HepG2 (cell line): ENCODE results near the gene NDUFB8. TPM values are rescaled to one million over a fixed set of nuclear protein-coding genes. Genes with fewer than 3 reads are reported as not detected.

Source experiments
- ATAC-seq: fragments of 200-7000 bp; cut with Tn5 transposase; 3 replicates; pipeline ENCODE4 v1.9.1; 2020; ENCODE audit warnings: mild to moderate bottlenecking, moderate library complexity
- BruUV-seq: library from RNA; stranded (reverse); fragments of 400-500 nt; replicated peaks from 2 replicates; lab custom pipeline; 2021; lab: Mats Ljungman, UMichigan
- CTCF ChIA-PET: fragments of 300-600 bp; formaldehyde crosslinking; extraction: SDS; loops from one replicate; lab custom pipeline; 2021; ENCODE audit warnings: low total read pairs, inconsistent platforms, low intra/inter-chr PET ratio; lab: Yijun Ruan, JAX
- POLR2A ChIA-PET: fragments of 350-600 bp; sonication (Branson Sonifier 250); formaldehyde crosslinking; loops from one replicate; lab custom pipeline; 2020; ENCODE audit warnings: antibody characterized with exemption, inconsistent platforms; lab: Yijun Ruan, JAX
- DNase-seq: peaks from one replicate; pipeline ENCODE4 v3.0.0-alpha.2; 2015; ENCODE audit warnings: low spot score
- FAIRE-seq: peaks from 3 replicates; lab custom pipeline; 2011; peaks lifted over from hg19 to GRCh38; lab: Jason Lieb, UNC
- H2AFZ ChIP-seq: one replicate; pipeline ENCODE4 v1.6.1; 2011; ENCODE audit warnings: low read length, inconsistent platforms
- H3K27ac ChIP-seq: fragments of 300-600 bp; 3 replicates; pipeline ENCODE4 v1.8.0; 2011; ENCODE audit warnings: mixed run types, mild to moderate bottlenecking, mixed read lengths, low read length, inconsistent platforms; ENCODE audit not compliant: insufficient read depth; ENCODE audit errors: extremely low read length
- H3K27me3 ChIP-seq, 2 experiments: fragments of 200-600 bp in 1 of 2; 2 replicates in 1 of 2; 3 replicates in 1 of 2; pipeline versions ENCODE4 v1.6.0 to v1.8.0; 2011; ENCODE audit warnings: low read length in 2 of 2, mild to moderate bottlenecking in 2 of 2, moderate library complexity in 2 of 2, inconsistent platforms in 1 of 2; ENCODE audit not compliant: insufficient read depth in 2 of 2, control insufficient read depth in 1 of 2
- H3K36me3 ChIP-seq, 2 experiments: fragments of 200-600 bp in 1 of 2; replicated peaks in 1 of 2; 2 replicates in 1 of 2; 3 replicates in 1 of 2; pipeline versions ENCODE4 v1.5.1 to v1.8.0; 2011; ENCODE audit warnings: low read length in 2 of 2, inconsistent platforms in 1 of 2; ENCODE audit not compliant: insufficient read depth in 2 of 2, control insufficient read depth in 1 of 2
- H3K4me1 ChIP-seq: 2 replicates; pipeline ENCODE4 v1.5.1; 2012; ENCODE audit warnings: low read length, inconsistent platforms; ENCODE audit not compliant: insufficient read depth
- H3K4me2 ChIP-seq: 2 replicates; pipeline ENCODE4 v1.6.0; 2011; ENCODE audit warnings: low read depth, low read length, inconsistent platforms
- H3K4me3 ChIP-seq, 3 experiments: fragments of 200-600 bp in 1 of 3; sonication (generic), shearing (Covaris generic) in 1 of 3; replicated peaks in 1 of 3; 2 replicates each; pipeline ENCODE4 v1.5.1; 2011 to 2016; ENCODE audit warnings: low read length in 3 of 3, inconsistent platforms in 2 of 3, low read depth in 2 of 3, mild to moderate bottlenecking in 2 of 3, control low read depth in 1 of 3, mixed read lengths in 1 of 3; ENCODE audit not compliant: insufficient read depth in 1 of 3
- H3K79me2 ChIP-seq: one replicate; pipeline ENCODE4 v1.6.1; 2011; ENCODE audit warnings: low read length, inconsistent platforms; ENCODE audit not compliant: insufficient read depth
- H3K9ac ChIP-seq: 2 replicates; pipeline ENCODE4 v1.6.0; 2011; ENCODE audit warnings: mild to moderate bottlenecking, low read depth, low read length, inconsistent platforms; ENCODE audit not compliant: insufficient read depth
- H3K9me3 ChIP-seq: 2 replicates; pipeline ENCODE4 v1.5.1; 2012; ENCODE audit warnings: mild to moderate bottlenecking, low read length
- H4K20me1 ChIP-seq: 2 replicates; pipeline ENCODE4 v1.6.0; 2011; ENCODE audit warnings: inconsistent platforms, mild to moderate bottlenecking, low read length, moderate library complexity; ENCODE audit not compliant: insufficient read depth
- ARNTL ChIP-seq: sonication (generic); formaldehyde crosslinking; IDR thresholded peaks from 2 replicates; pipeline ENCODE4 v1.4.0; 2020; ENCODE audit warnings: mild to moderate bottlenecking, missing genetic modification reagents
- HNF4A ChIP-seq: sonication (generic); formaldehyde crosslinking; IDR thresholded peaks from 2 replicates; pipeline ENCODE4 v1.4.0; 2020; ENCODE audit warnings: missing genetic modification reagents
- KDM5A ChIP-seq: fragments of 200-600 bp; sonication (generic); IDR thresholded peaks from 2 replicates; pipeline ENCODE4 v1.7.0; 2018; ENCODE audit warnings: antibody characterized with exemption, mild to moderate bottlenecking, low read length, borderline replicate concordance
- SALL1 ChIP-seq: sonication (generic); formaldehyde crosslinking; IDR thresholded peaks from 2 replicates; pipeline ENCODE4 v1.8.0; 2022; ENCODE audit warnings: mild to moderate bottlenecking, missing genetic modification reagents
- ZNF569 ChIP-seq: sonication (generic); formaldehyde crosslinking; IDR thresholded peaks from 2 replicates; pipeline ENCODE4 v1.5.0; 2020; ENCODE audit warnings: mild to moderate bottlenecking, missing genetic modification reagents, moderate library complexity, borderline replicate concordance
- WGBS: methylation state at CpG from one replicate; pipeline ENCODE4 v1.1.6; 2017; ENCODE audit warnings: low lambda C conversion rate; 5-methylcytosine and 5-hydroxymethylcytosine counted together
- in situ Hi-C: cut with HindIII; loops from 2 replicates; pipeline ENCODE4 v1.10.0; 2017; ENCODE audit warnings: low pct_unique_long_range_greater_than_20kb; ENCODE audit not compliant: extremely low pct_ligation_motif_present
- intact Hi-C: fragments of 100-400 bp; cut with micrococcal nuclease; formaldehyde crosslinking; loops from one replicate; pipeline ENCODE4 v1.10.0; 2022; ENCODE audit not compliant: unreplicated experiment
- polyA plus RNA-seq, 8 experiments: library from polyadenylated mRNA; depleted of rRNA in 3 of 8; stranded (reverse) in 7 of 8; unstranded in 1 of 8; fragments of >200 nt; fragmentation: Illumina TruSeq in 4 of 8; extraction: Trizol in 4 of 8; gene quantifications; 2 replicates each; pipeline versions ENCODE4 v1.2.1 to v1.2.3, GENCODE V29; 2011 to 2016; ENCODE audit warnings: low read depth in 4 of 8, missing spikeins in 1 of 8, mixed read lengths in 1 of 8; ENCODE audit not compliant: insufficient read depth in 1 of 8
- total RNA-seq, 5 experiments: library from RNA; depleted of rRNA; stranded (reverse); fragments of >200 nt; fragmentation: Illumina TruSeq; extraction: Trizol; gene quantifications; 2 replicates each; pipeline ENCODE4 v1.2.3, GENCODE V29; 2016; ENCODE audit warnings: low read depth in 1 of 5

The NDUFB8 gene
- total and polyA plus RNA-seq, 2 of the 13 experiments (the other 11 are each of a cell fraction or from before 2014, with no cell fraction given), result 210 to 216 TPM

GRCh38 chr10:100566561-100566960 is 36.9 kb upstream of the NDUFB8 start:
- FAIRE-seq (no peak), ATAC-seq (no peak), DNase-seq (no peak)
- Histone ChIP-seq H3K9me3 (no peaks in the 10 kb centered on the region), H3K4me1 (peaks cover 27% of the 10 kb centered on the region), H3K27ac (no peak overlapping the region), H3K9ac (no peak overlapping the region), H3K36me3 (no peaks in the 10 kb centered on the region), H3K79me2 (no peaks in the 10 kb centered on the region), H3K4me3 (no peak overlapping the region), H3K4me2 (no peak overlapping the region), H3K27me3 (peaks cover 2 to 19% of the 10 kb centered on the region in 2 experiments; a peak in 2 of 5 replicates), H2AFZ (no peak overlapping the region), H4K20me1 (no peaks in the 10 kb centered on the region)
- no TSS peak for BruUV-seq
- ChIA-PET POLR2A (no interaction called here), CTCF (no interaction called here)
- 9% methylated on average over 3 of the region's 3 CpGs for WGBS
- intact Hi-C loops (no loop called here), in situ Hi-C loops (no loop called here)
- TF ChIP-seq ARNTL (CRISPR knock-in tag), result no peak
- no peak for TF ChIP-seq KDM5A

DNA sequence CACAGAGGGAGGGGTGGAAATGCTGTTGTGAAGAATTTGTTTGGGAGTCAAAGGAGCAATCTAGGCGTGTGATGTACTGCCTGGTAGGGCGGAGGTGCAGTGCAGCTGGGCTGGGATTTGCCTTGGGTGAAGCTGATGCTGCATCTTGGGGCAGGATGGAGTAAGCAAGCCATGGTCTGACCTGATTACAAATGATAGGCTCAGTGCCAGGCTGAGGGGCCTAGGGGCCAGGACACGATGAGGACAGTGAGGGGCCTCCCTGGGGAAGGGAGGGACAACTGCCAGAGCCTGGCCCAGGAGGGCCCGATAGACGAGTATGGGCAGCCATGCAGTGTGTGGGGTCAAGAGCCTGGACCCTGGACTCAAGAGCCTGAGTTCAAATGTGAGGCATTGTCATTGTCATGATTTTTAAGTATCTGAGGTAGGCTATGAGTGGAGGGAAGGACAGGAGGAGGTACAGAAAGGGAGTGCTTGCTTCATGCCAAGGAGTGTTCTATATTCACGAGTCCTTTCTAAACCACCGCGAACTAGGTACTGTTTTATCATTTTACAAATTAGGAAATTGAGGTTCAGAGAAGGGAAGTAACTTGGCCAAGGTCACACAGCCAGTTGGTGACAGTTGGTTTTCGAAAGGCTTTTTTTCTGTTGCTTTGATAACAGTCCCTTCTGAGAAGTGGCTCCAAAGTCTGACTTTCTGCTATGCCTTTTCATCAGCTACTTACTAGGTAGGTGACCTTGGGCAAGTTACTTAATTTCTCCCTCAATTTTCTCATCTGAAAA is 35.7 kb upstream of the NDUFB8 start:
- no peaks in the 10 kb centered on the region for H4K20me1 ChIP-seq
- no TSS peak for BruUV-seq
- no peak for FAIRE-seq
- TF ChIP-seq HNF4A (CRISPR knock-in tag) (peak; percentile 19; the same call in 1 of the 2 replicates), SALL1 (0 out of 2 replicates have a peak, but pooled peaks have one; percentile 12), ZNF569 (no peak)
- TF ChIP-seq, all 625 proteins: peak for 2
- DNase-seq (no peak), ATAC-seq (no peak)
- CTCF ChIA-PET, result no interaction called here
- Histone ChIP-seq H3K27ac (no peak overlapping the region), H3K79me2 (no peaks in the 10 kb centered on the region), H3K4me2 (no peak overlapping the region), H3K4me3 (no peak overlapping the region), H3K4me1 (peaks cover 20% of the 10 kb centered on the region), H3K9ac (no peak overlapping the region), H2AFZ (no peak overlapping the region), H3K27me3 (peaks cover 2 to 11% of the 10 kb centered on the region in 2 experiments; a peak in 2 of 5 replicates), H3K36me3 (no peaks in the 10 kb centered on the region), H3K9me3 (no peaks in the 10 kb centered on the region)
- intact Hi-C loops, result no loop called here
- 16% methylated on average over 9 of the region's 9 CpGs for WGBS
- POLR2A ChIA-PET, result no interaction called here
- in situ Hi-C loops, result no loop called here
